Neutrophil (primary cell): Measurements from ENCODE around the gene TMEM59L.

Experiments
- H3K27ac ChIP-seq: fragments of 200-600 bp; sonication (generic); 2 replicates; pipeline ENCODE4 v1.5.1; 2016; ENCODE audit warnings: mild to moderate bottlenecking, moderate library complexity
- H3K27me3 ChIP-seq: fragments of 200-600 bp; sonication (generic); 2 replicates; pipeline ENCODE4 v1.6.0; 2016; ENCODE audit warnings: mild to moderate bottlenecking
- H3K36me3 ChIP-seq: fragments of 200-600 bp; sonication (generic); 2 replicates; pipeline ENCODE4 v1.5.1; 2017
- H3K4me1 ChIP-seq, 2 experiments: fragments of 200-600 bp in 1 of 2; sonication (generic) in 1 of 2; 1 replicate in 1 of 2; 2 replicates in 1 of 2; pipeline versions ENCODE4 v1.5.1 to v1.6.1; 2013 to 2016; ENCODE audit warnings: low read depth in 1 of 2, low read length in 1 of 2, mild to moderate bottlenecking in 1 of 2, moderate library complexity in 1 of 2; ENCODE audit not compliant: control insufficient read depth in 1 of 2, insufficient read depth in 1 of 2
- H3K4me3 ChIP-seq, 2 experiments: fragments of 200-600 bp in 1 of 2; sonication (generic) in 1 of 2; 1 replicate in 1 of 2; 2 replicates in 1 of 2; pipeline ENCODE4 v1.5.1; 2013 to 2016; ENCODE audit warnings: low read depth in 1 of 2, low read length in 1 of 2, mild to moderate bottlenecking in 1 of 2, moderate library complexity in 1 of 2
- H3K9me3 ChIP-seq: fragments of 200-600 bp; sonication (generic); 2 replicates; pipeline ENCODE4 v1.5.1; 2016
- CTCF ChIP-seq: fragments of 200-600 bp; sonication (generic); IDR thresholded peaks from 2 replicates; pipeline ENCODE4 v1.5.1; 2016; ENCODE audit warnings: antibody characterized with exemption

The TMEM59L gene

GRCh38 chr19:18606281-18607225 is 6.1 kb upstream of the TMEM59L start, which contains the start of gene CRLF1:
TSS of gene CRLF1 (minus strand) at chr19:18606799. CDS start at chr19:18606656, 143 bp downstream.
- Histone ChIP-seq H3K27me3 (peaks cover 97% of the 10 kb centered on the region), H3K9me3 (no peaks in the 10 kb centered on the region), H3K4me3 (no peak within 1 kb of the TSS), H3K4me1 (no peaks in the 10 kb centered on the region), H3K27ac (no peak within 1 kb of the TSS), H3K36me3 (no peaks in the 10 kb centered on the region)
- TF ChIP-seq CTCF, result no peak

- Histone ChIP-seq H3K36me3 (no peaks in the 10 kb centered on the region), H3K27me3 (peaks cover 97% of the 10 kb centered on the region), H3K27ac (no peak overlapping the region), H3K4me1 (peaks cover 0 to under 1% of the 10 kb centered on the region in 2 experiments), H3K9me3 (no peaks in the 10 kb centered on the region), H3K4me3 (no peak overlapping the region)
- TF ChIP-seq CTCF, result no peak
Observed at GRCh38 chr19:18607226-18608101, 5.2 kb upstream of the TMEM59L start.

GRCh38 chr19:18608102-18608804 is 4.4 kb upstream of the TMEM59L start:
- Histone ChIP-seq H3K27me3 (peaks cover 97% of the 10 kb centered on the region), H3K27ac (no peak overlapping the region), H3K4me3 (no peak overlapping the region), H3K4me1 (peaks cover 0 to 6% of the 10 kb centered on the region in 2 experiments), H3K9me3 (no peaks in the 10 kb centered on the region), H3K36me3 (no peaks in the 10 kb centered on the region)
- TF ChIP-seq CTCF, result no peak

- TF ChIP-seq CTCF, result no peak
- Histone ChIP-seq H3K9me3 (no peaks in the 10 kb centered on the region), H3K36me3 (no peaks in the 10 kb centered on the region), H3K4me3 (no peak overlapping the region), H3K27me3 (peaks cover 97% of the 10 kb centered on the region), H3K4me1 (peaks cover 0 to 6% of the 10 kb centered on the region in 2 experiments), H3K27ac (no peak overlapping the region)
Observed at GRCh38 chr19:18608805-18609716, 3.6 kb upstream of the TMEM59L start.
